Erythroblast (primary cell): Measurements from ENCODE around the gene MACROD2.

ENCODE experiments used
- DNase-seq, 2 experiments: peaks; one replicate each; lab custom pipeline; 2025; lab: John Stamatoyannopoulos, UW
- GATA1 ChIP-seq: IDR thresholded peaks from 2 replicates; pipeline ENCODE4 v1.6.1; 2011; ENCODE audit warnings: low read depth, mild to moderate bottlenecking, control low read depth, low read length, moderate library complexity
- POLR2A ChIP-seq: IDR thresholded peaks from 2 replicates; pipeline ENCODE4 v1.6.1; 2011; ENCODE audit warnings: mild to moderate bottlenecking, low read length

MACROD2 gene

GRCh38 chr20:15900443-15900842 lies 1905.1 kb downstream of the MACROD2 start:
- no peak for DNase-seq
- TF ChIP-seq GATA1 = no peak
- no peak for TF ChIP-seq POLR2A

- DNase-seq = peak in 1 of 2 experiments; percentile 7
- TF ChIP-seq GATA1 = no peak
- no peak for TF ChIP-seq POLR2A
Observed at GRCh38 chr20:15902493-15902892, 1907.2 kb downstream of the MACROD2 start.

- TF ChIP-seq GATA1 (no peak), POLR2A (no peak)
Observed at GRCh38 chr20:15905661-15906060, 1910.3 kb downstream of the MACROD2 start.

GRCh38 chr20:15909995-15910394 lies 1914.7 kb downstream of the MACROD2 start:
- TF ChIP-seq POLR2A (no peak), GATA1 (no peak)
- DNase-seq = no peak

More at GRCh38 chr20:15905661-15906060, 1910.3 kb downstream of the MACROD2 start:
- no peak for DNase-seq

- DNase-seq = no peak
- TF ChIP-seq GATA1 (no peak), POLR2A (no peak)
Observed at GRCh38 chr20:15911581-15911980, 1916.3 kb downstream of the MACROD2 start.

- no peak for DNase-seq
- no peak for TF ChIP-seq GATA1
- TF ChIP-seq POLR2A = no peak
Observed at GRCh38 chr20:15913391-15914025, 1918.2 kb downstream of the MACROD2 start.

- no peak for DNase-seq
- TF ChIP-seq POLR2A (no peak), GATA1 (no peak)
Observed at GRCh38 chr20:15916623-15917022, 1921.3 kb downstream of the MACROD2 start.

- TF ChIP-seq POLR2A (no peak), GATA1 (no peak)
- DNase-seq = no peak
Observed at GRCh38 chr20:15917283-15917682, 1922.0 kb downstream of the MACROD2 start.

- no peak for DNase-seq
- no peak for TF ChIP-seq GATA1
- no peak for TF ChIP-seq POLR2A
Observed at GRCh38 chr20:15918631-15919030, 1923.3 kb downstream of the MACROD2 start.

GRCh38 chr20:15919118-15919517 lies 1923.8 kb downstream of the MACROD2 start:
- no peak for DNase-seq
- TF ChIP-seq GATA1 (no peak), POLR2A (no peak)

GRCh38 chr20:15921930-15922329 lies 1926.6 kb downstream of the MACROD2 start:
- no peak for DNase-seq
- TF ChIP-seq POLR2A = no peak
- no peak for TF ChIP-seq GATA1

- DNase-seq = no peak
- no peak for TF ChIP-seq POLR2A
- TF ChIP-seq GATA1 = no peak
Observed at GRCh38 chr20:15922556-15922955, 1927.2 kb downstream of the MACROD2 start.

- DNase-seq = no peak
- TF ChIP-seq GATA1 (no peak), POLR2A (no peak)
Observed at GRCh38 chr20:15923030-15923776, 1927.9 kb downstream of the MACROD2 start.

- no peak for DNase-seq
- TF ChIP-seq GATA1 = no peak
- no peak for TF ChIP-seq POLR2A
Observed at GRCh38 chr20:15924556-15924955, 1929.2 kb downstream of the MACROD2 start.

GRCh38 chr20:15925376-15925775 lies 1930.1 kb downstream of the MACROD2 start:
- DNase-seq = no peak
- TF ChIP-seq POLR2A = no peak
- no peak for TF ChIP-seq GATA1
